ENCODE data around the gene MACIR. TPM values are rescaled to one million over a fixed set of nuclear protein-coding genes. Genes with fewer than 3 reads are reported as not detected.
A peak's percentile ranks its signal among the peaks of the same experiment; 100 is the strongest.

Gene MACIR
- total RNA-seq, 3 donors from 2014 or later: 30.3 to 72.5 (median 67.9) TPM

- peak overlapping the region; percentile 79 for H3K4me3 ChIP-seq
- H3K4me1 ChIP-seq (ENCODE audit: low read depth): peaks cover 9% of the 10 kb centered on the region
- TF ChIP-seq CTCF (IDR thresholded peaks at IDR 0.05): no peak
- intact Hi-C loops (cut with DNase I, micrococcal nuclease): no loop called here
- DNase-seq: peak in 1 of 3 donors; percentile 72
- no peaks in the 10 kb centered on the region for H3K9me3 ChIP-seq
- ATAC-seq: peak; percentile 9
- no peaks in the 10 kb centered on the region for H3K36me3 ChIP-seq (ENCODE audit: low read depth)
Measured at GRCh38 chr5:103259705-103260355, 1.3 kb downstream of the MACIR start.

GRCh38 chr5:103260951-103261350 is 2.4 kb downstream of the MACIR start:
- no peaks in the 10 kb centered on the region for H3K36me3 ChIP-seq (ENCODE audit: low read depth)

DNA sequence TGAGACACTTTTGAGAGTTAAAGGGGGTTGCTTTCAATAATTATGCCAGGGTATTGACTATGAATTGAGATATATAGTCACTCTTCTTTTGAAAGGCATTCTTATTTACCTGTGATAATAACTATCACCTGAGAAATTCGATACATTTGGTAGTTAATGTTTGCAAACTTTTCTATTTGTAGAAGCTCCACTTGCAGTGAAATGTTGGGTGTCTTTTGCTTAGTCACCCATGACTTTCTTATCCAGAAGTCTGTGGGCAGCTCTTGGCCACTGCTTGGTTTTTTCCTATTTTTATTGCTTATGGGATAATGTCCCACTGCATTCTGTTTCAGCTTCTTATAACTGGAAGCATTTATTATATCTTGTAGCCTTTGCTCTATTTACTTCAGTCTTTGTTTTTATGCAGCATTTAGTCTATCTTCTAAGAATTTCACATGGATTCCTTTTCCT is 3.9 kb downstream of the MACIR start:
- intact Hi-C loops (cut with DNase I, micrococcal nuclease): no loop called here
- H3K36me3 ChIP-seq (ENCODE audit: low read depth): no peaks in the 10 kb centered on the region
- no peak for TF ChIP-seq CTCF (IDR thresholded peaks at IDR 0.05)
- no peak overlapping the region for H3K4me3 ChIP-seq
- ATAC-seq (no peak), DNase-seq (no peak)
- H3K4me1 ChIP-seq (ENCODE audit: low read depth): peaks cover 9% of the 10 kb centered on the region
- H3K9me3 ChIP-seq: no peaks in the 10 kb centered on the region

More at GRCh38 chr5:103260951-103261350, 2.4 kb downstream of the MACIR start:
- no peak for TF ChIP-seq CTCF (IDR thresholded peaks at IDR 0.05)
- Histone ChIP-seq H3K9me3 (no peaks in the 10 kb centered on the region), H3K4me3 (no peak overlapping the region), H3K4me1 (ENCODE audit: low read depth) (peaks cover 9% of the 10 kb centered on the region)
- ATAC-seq (no peak), DNase-seq (no peak)
- intact Hi-C loops (cut with DNase I, micrococcal nuclease): no loop called here

DNA sequence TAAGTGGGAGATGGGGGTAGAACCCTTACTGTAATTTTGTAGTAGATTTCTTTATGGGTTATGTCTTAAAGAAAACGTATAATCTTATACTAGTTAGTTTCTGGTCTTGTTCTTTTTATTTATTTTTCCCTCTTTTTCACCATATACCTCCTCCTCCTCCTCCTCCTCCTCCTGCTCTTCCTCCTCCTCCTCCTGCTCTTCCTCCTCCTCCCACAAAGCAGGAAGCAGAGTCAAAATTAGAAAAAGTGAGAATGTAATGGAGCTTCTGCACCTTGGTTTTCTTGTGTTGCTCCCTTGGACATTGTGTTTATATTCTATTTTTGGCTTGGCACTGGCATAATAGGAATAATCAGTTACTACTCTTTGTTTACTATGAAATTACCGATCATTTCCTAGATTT is 4.5 kb downstream of the MACIR start:
- Histone ChIP-seq H3K4me3 (no peak overlapping the region), H3K9me3 (no peaks in the 10 kb centered on the region), H3K4me1 (ENCODE audit: low read depth) (peaks cover 9% of the 10 kb centered on the region), H3K36me3 (ENCODE audit: low read depth) (no peaks in the 10 kb centered on the region)
- DNase-seq: no peak
- no peak for TF ChIP-seq CTCF (IDR thresholded peaks at IDR 0.05)
- intact Hi-C loops (cut with DNase I, micrococcal nuclease): no loop called here
- no peak for ATAC-seq

DNA sequence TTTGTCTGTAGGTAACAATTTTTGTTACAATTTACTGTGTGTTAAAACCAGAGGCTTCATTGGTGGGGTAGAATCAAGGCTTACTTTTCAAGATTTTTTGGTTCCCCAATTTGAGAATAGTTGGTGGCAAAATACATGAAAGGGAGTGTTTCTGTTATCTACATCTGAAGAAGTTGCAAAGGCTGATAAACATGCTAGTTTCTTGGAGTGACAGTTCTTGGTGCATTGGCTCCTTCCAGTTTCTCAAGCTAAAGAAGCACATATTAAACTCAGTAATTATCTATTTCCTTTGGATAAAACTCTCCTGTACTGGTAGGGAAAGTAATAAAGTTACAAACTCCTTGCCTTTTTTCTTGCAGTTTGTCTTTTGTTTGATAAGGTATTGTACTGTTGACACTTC is 5.9 kb downstream of the MACIR start:
- DNase-seq (no peak), ATAC-seq (no peak)
- H3K36me3 ChIP-seq (ENCODE audit: low read depth): no peaks in the 10 kb centered on the region
- no peak overlapping the region for H3K4me3 ChIP-seq
- TF ChIP-seq CTCF (IDR thresholded peaks at IDR 0.05): no peak
- peaks cover 9% of the 10 kb centered on the region for H3K4me1 ChIP-seq (ENCODE audit: low read depth)
- intact Hi-C loops (cut with DNase I, micrococcal nuclease): no loop called here
- no peaks in the 10 kb centered on the region for H3K9me3 ChIP-seq
